Upper lobe of left lung (tissue), 4 donors: Measurements from ENCODE around the gene USP10.

Experiments
- CTCF ChIP-seq, 6 experiments: fragments of 450-650 bp in 4 of 6; fragments of 200-600 bp in 2 of 6; sonication (generic) in 2 of 6; IDR thresholded peaks; one replicate each; pipeline ENCODE4 v1.5.1; 2016 to 2019; ENCODE audit warnings: antibody characterized with exemption in 6 of 6
- POLR2A ChIP-seq, 4 donors: fragments of 450-650 bp; IDR thresholded peaks; one replicate each; pipeline ENCODE4 v1.5.1; 2016 to 2017; ENCODE audit warnings: antibody characterized with exemption in 4 of 4, mild to moderate bottlenecking in 2 of 4

- no peak for TF ChIP-seq CTCF (IDR thresholded peaks at IDR 0.05)
- TF ChIP-seq POLR2A (IDR thresholded peaks at IDR 0.05): no peak
These were observed 44.8 kb upstream of the USP10 start for GRCh38 chr16:84654998-84655397.
